ENCODE results near the gene PKD1L1. TPM values are rescaled to one million over a fixed set of nuclear protein-coding genes. Genes with fewer than 3 reads are reported as not detected.
"Not testable (repeated sequence)": the region's sequence is repeated elsewhere in the genome, so short reads cannot be mapped to it uniquely, and the experiment has no call there.

Gene PKD1L1
- total RNA-seq, 1 experiment from 2014 or later, result not detected

DNA sequence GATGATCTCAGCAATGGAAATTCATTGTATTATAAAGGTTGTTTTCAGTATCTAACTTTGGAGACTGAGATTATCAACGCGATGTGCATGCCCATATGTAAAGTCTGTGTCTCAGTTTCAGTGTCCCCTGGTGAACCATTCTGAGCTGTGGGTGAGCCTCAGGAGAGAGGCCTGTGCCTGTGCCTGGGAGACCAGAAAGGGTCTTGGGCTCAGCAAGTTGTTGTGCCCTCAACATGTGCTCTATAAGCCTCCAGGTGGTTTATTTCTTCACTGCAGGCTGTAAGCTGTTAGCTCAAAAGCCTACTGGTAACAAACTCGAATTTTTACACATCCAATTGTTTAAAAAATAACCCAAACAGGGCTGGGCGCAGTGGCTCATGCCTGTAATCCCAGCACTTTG is 151.9 kb downstream of the PKD1L1 start:
- H3K4me1 ChIP-seq (ENCODE audit: insufficient read depth, low read length, poor library complexity, severe bottlenecking), result no peaks in the 10 kb centered on the region
- no peaks in the 10 kb centered on the region for H3K36me3 ChIP-seq (ENCODE audit: insufficient read depth, low read length, poor library complexity, severe bottlenecking)
- no peak overlapping the region for H3K27ac ChIP-seq (ENCODE audit: low read depth, low read length, poor library complexity, severe bottlenecking)
- no peak overlapping the region for H3K4me3 ChIP-seq (ENCODE audit: low read depth, low read length, poor library complexity, severe bottlenecking)
- no peak for DNase-seq (ENCODE audit: low spot score)
- intact Hi-C loops (cut with micrococcal nuclease; ENCODE audit: unreplicated experiment), result no loop called here
- BruUV-seq (replicated peaks), result no TSS peak
- H3K27me3 ChIP-seq (replicated peaks; ENCODE audit: insufficient read depth, low read depth, low read length, poor library complexity), result no peaks in the 10 kb centered on the region
- POLR2A ChIA-PET (ENCODE audit: low non-redundant PET), result no interaction called here
- no peak for TF ChIP-seq EZH2 (IDR thresholded peaks at IDR 0.05; ENCODE audit: borderline replicate concordance, low read depth, low read length, poor library complexity, severe bottlenecking)
- H3K9me3 ChIP-seq (ENCODE audit: low read depth, low read length, poor library complexity, severe bottlenecking), result no peaks in the 10 kb centered on the region
- CTCF ChIA-PET, result no interaction called here

- Histone ChIP-seq H3K9me3 (ENCODE audit: low read depth, low read length, poor library complexity, severe bottlenecking) (no peaks in the 10 kb centered on the region), H3K36me3 (ENCODE audit: insufficient read depth, low read length, poor library complexity, severe bottlenecking) (no peaks in the 10 kb centered on the region), H3K4me3 (ENCODE audit: low read depth, low read length, poor library complexity, severe bottlenecking) (no peak overlapping the region), H3K4me1 (ENCODE audit: insufficient read depth, low read length, poor library complexity, severe bottlenecking) (no peaks in the 10 kb centered on the region), H3K27ac (ENCODE audit: low read depth, low read length, poor library complexity, severe bottlenecking) (no peak overlapping the region), H3K27me3 (replicated peaks; ENCODE audit: insufficient read depth, low read depth, low read length, poor library complexity) (no peaks in the 10 kb centered on the region)
- intact Hi-C loops (cut with micrococcal nuclease; ENCODE audit: unreplicated experiment), result no loop called here
- ChIA-PET CTCF (no interaction called here), POLR2A (ENCODE audit: low non-redundant PET) (no interaction called here)
- no peak for DNase-seq (ENCODE audit: low spot score)
- no TSS peak for BruUV-seq (replicated peaks)
- no peak for TF ChIP-seq EZH2 (IDR thresholded peaks at IDR 0.05; ENCODE audit: borderline replicate concordance, low read depth, low read length, poor library complexity, severe bottlenecking)
- TF ChIP-seq CTCF (conservative IDR thresholded peaks at IDR 0.05; ENCODE audit: low read depth, low read length), result no peak
Observed at GRCh38 chr7:47795631-47796030, 152.6 kb downstream of the PKD1L1 start.

DNA sequence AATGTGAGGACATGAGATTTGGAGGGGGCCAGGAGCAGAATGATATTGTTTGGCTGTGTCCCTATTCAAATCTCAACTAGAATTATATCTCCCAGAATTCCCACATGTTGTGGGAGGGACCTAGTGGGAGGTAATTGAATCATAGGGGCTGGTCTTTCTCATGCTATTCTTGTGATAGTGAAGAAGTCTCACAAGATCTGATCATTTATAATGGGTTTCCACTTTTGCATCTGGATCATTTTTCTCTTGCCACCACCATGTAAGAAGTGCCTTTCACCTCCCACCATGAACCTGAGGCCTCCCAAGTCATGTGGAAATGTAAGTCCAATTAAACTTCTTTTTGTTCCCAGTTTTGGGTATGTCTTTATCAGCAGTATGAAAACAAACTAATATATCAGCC is 153.1 kb downstream of the PKD1L1 start:
- H3K4me1 ChIP-seq (ENCODE audit: insufficient read depth, low read length, poor library complexity, severe bottlenecking); BruUV-seq (replicated peaks); intact Hi-C loops (cut with micrococcal nuclease; ENCODE audit: unreplicated experiment); H3K27me3 ChIP-seq (replicated peaks; ENCODE audit: insufficient read depth, low read depth, low read length, poor library complexity); H3K9me3 ChIP-seq (ENCODE audit: low read depth, low read length, poor library complexity, severe bottlenecking); DNase-seq (ENCODE audit: low spot score); H3K36me3 ChIP-seq (ENCODE audit: insufficient read depth, low read length, poor library complexity, severe bottlenecking); H3K27ac ChIP-seq (ENCODE audit: low read depth, low read length, poor library complexity, severe bottlenecking); H3K4me3 ChIP-seq (ENCODE audit: low read depth, low read length, poor library complexity, severe bottlenecking); POLR2A ChIA-PET (ENCODE audit: low non-redundant PET); CTCF ChIA-PET: not testable (repeated sequence)

DNA sequence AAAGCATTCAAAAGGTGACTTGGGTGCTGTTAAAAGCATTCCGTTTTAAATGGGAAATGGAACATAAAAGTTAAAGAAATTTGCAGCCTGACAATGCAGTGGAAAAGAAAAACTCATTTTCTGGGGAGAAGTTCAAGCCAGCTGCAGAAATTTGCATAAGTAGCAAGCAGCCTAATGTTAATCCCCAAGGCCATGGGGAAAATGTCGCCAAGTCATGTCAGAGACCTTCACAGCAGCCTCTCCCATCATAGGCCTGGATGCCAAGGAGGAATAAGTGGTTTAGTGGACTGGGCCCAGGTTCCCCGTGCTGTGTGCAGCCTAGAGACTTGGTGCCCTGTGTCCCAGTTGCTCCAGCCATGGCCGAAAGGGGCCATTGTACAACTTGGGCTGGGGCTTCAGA is 154.2 kb downstream of the PKD1L1 start:
- Histone ChIP-seq H3K27ac (ENCODE audit: low read depth, low read length, poor library complexity, severe bottlenecking) (no peak overlapping the region), H3K4me1 (ENCODE audit: insufficient read depth, low read length, poor library complexity, severe bottlenecking) (no peaks in the 10 kb centered on the region), H3K27me3 (replicated peaks; ENCODE audit: insufficient read depth, low read depth, low read length, poor library complexity) (no peaks in the 10 kb centered on the region), H3K4me3 (ENCODE audit: low read depth, low read length, poor library complexity, severe bottlenecking) (no peak overlapping the region), H3K9me3 (ENCODE audit: low read depth, low read length, poor library complexity, severe bottlenecking) (no peaks in the 10 kb centered on the region), H3K36me3 (ENCODE audit: insufficient read depth, low read length, poor library complexity, severe bottlenecking) (no peaks in the 10 kb centered on the region)
- intact Hi-C loops (cut with micrococcal nuclease; ENCODE audit: unreplicated experiment), result no loop called here
- TF ChIP-seq CTCF (conservative IDR thresholded peaks at IDR 0.05; ENCODE audit: low read depth, low read length) (no peak), EZH2 (IDR thresholded peaks at IDR 0.05; ENCODE audit: borderline replicate concordance, low read depth, low read length, poor library complexity, severe bottlenecking) (no peak)
- ChIA-PET POLR2A (ENCODE audit: low non-redundant PET) (no interaction called here), CTCF (no interaction called here)
- DNase-seq (ENCODE audit: low spot score), result no peak
- no TSS peak for BruUV-seq (replicated peaks)

DNA sequence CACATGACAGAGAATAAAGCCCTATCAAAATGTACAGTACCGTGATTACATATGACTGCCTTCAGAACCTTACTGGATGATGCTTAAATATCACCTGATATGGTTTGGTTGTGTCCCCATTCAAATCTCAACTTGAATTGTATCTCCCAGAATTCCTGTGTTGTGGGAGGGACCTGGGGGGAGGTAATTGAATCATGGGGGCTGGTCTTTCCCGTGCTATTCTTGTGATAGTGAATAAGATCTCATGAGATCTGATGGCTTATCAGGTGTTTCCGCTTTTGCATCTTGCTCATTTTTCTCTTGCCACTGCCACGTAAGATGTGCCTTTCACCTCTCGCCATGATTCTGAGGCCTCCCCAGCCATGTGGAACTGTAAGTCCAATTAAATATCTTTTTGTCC is 155.1 kb downstream of the PKD1L1 start:
- H3K9me3 ChIP-seq (ENCODE audit: low read depth, low read length, poor library complexity, severe bottlenecking); BruUV-seq (replicated peaks); H3K4me1 ChIP-seq (ENCODE audit: insufficient read depth, low read length, poor library complexity, severe bottlenecking); H3K27ac ChIP-seq (ENCODE audit: low read depth, low read length, poor library complexity, severe bottlenecking); H3K4me3 ChIP-seq (ENCODE audit: low read depth, low read length, poor library complexity, severe bottlenecking); H3K27me3 ChIP-seq (replicated peaks; ENCODE audit: insufficient read depth, low read depth, low read length, poor library complexity); H3K36me3 ChIP-seq (ENCODE audit: insufficient read depth, low read length, poor library complexity, severe bottlenecking); DNase-seq (ENCODE audit: low spot score); POLR2A ChIA-PET (ENCODE audit: low non-redundant PET); CTCF ChIA-PET; intact Hi-C loops (cut with micrococcal nuclease; ENCODE audit: unreplicated experiment): not testable (repeated sequence)
